Measurements from ENCODE around the gene CEP250. TPM values are rescaled to one million over a fixed set of nuclear protein-coding genes. Genes with fewer than 3 reads are reported as not detected.
A peak's percentile ranks its signal among the peaks of the same experiment; 100 is the strongest.

CEP250 gene
- total RNA-seq, 1 donor from 2014 or later = 58.5 TPM

GRCh38 chr20:35564905-35565304 is 109.5 kb downstream of the CEP250 start:
- no peaks in the 10 kb centered on the region for H3K9me3 Mint-ChIP-seq (ENCODE audit: unreplicated experiment)
- no peaks in the 10 kb centered on the region for H3K36me3 Mint-ChIP-seq (ENCODE audit: unreplicated experiment)
- no peak for TF ChIP-seq CTCF (IDR thresholded peaks at IDR 0.05)
- no peak overlapping the region for H3K27ac Mint-ChIP-seq (ENCODE audit: unreplicated experiment)
- H3K27me3 Mint-ChIP-seq (ENCODE audit: unreplicated experiment) = peaks cover 10% of the 10 kb centered on the region
- no peaks in the 10 kb centered on the region for H3K4me1 Mint-ChIP-seq (ENCODE audit: unreplicated experiment)
- no peak overlapping the region for H3K4me3 Mint-ChIP-seq (ENCODE audit: unreplicated experiment)
- DNase-seq (ENCODE audit: extremely low spot score, unreplicated experiment) = no peak

- H3K9me3 Mint-ChIP-seq (ENCODE audit: unreplicated experiment) = peaks cover 4% of the 10 kb centered on the region
- no peak overlapping the region for H3K27ac Mint-ChIP-seq (ENCODE audit: unreplicated experiment)
- no peak for DNase-seq (ENCODE audit: extremely low spot score, unreplicated experiment)
- no peaks in the 10 kb centered on the region for H3K36me3 Mint-ChIP-seq (ENCODE audit: unreplicated experiment)
- TF ChIP-seq CTCF (IDR thresholded peaks at IDR 0.05) = peak; percentile 20
- no peaks in the 10 kb centered on the region for H3K4me1 Mint-ChIP-seq (ENCODE audit: unreplicated experiment)
- H3K4me3 Mint-ChIP-seq (ENCODE audit: unreplicated experiment) = no peak overlapping the region
- peaks cover 10% of the 10 kb centered on the region for H3K27me3 Mint-ChIP-seq (ENCODE audit: unreplicated experiment)
These were observed 113.2 kb downstream of the CEP250 start for GRCh38 chr20:35568645-35569044.

Small RNA genes lying within 50 kb of the gene (microRNA-seq; reads per million reads assigned to microRNA genes)
- gene MIR1289-1 (ENCODE audit: unreplicated experiment) = not detected

Other genes with a start within 250 kb of the CEP250 start
- gene MMP24, start 228.9 kb upstream of the CEP250 start, total RNA-seq = 0.54 and 0.63 TPM in 2 replicates
- gene MMP24OS, start 177.5 kb upstream of the CEP250 start, total RNA-seq = 118 and 120 TPM in 2 replicates
- 131 and 136 TPM in 2 replicates for gene EIF6, start 170.8 kb upstream of the CEP250 start, total RNA-seq
- gene FAM83C, start 163.2 kb upstream of the CEP250 start, total RNA-seq = not detected in 2 replicates
- 41.1 and 42.2 TPM in 2 replicates for gene UQCC1, start 43.6 kb upstream of the CEP250 start, total RNA-seq
- gene GDF5, start 17.4 kb upstream of the CEP250 start, total RNA-seq = 4.7 and 6.3 TPM in 2 replicates
- not detected in 2 replicates for gene C20orf173, start 74.1 kb downstream of the CEP250 start, total RNA-seq
- gene ERGIC3, start 86.5 kb downstream of the CEP250 start, total RNA-seq = 313 and 323 TPM in 2 replicates
- 1.8 and 1.9 TPM in 2 replicates for gene SPAG4, start 160.2 kb downstream of the CEP250 start, total RNA-seq
- 164 and 180 TPM in 2 replicates for gene CPNE1, start 209.3 kb downstream of the CEP250 start, total RNA-seq
- 85.5 and 97.3 TPM in 2 replicates for gene RBM12, start 209.3 kb downstream of the CEP250 start, total RNA-seq
- 26.0 and 29.4 TPM in 2 replicates for gene NFS1, start 243.8 kb downstream of the CEP250 start, total RNA-seq
- gene ROMO1, start 243.8 kb downstream of the CEP250 start, total RNA-seq = 110 and 116 TPM in 2 replicates

All from osteocyte (in vitro differentiated cells).